Measurements from ENCODE around the gene FAM13A. TPM values are rescaled to one million over a fixed set of nuclear protein-coding genes. Genes with fewer than 3 reads are reported as not detected.

The FAM13A gene
- total and polyA plus RNA-seq, 10 of the 15 experiments (the other 5 are each of a cell fraction or from before 2014, with no cell fraction given): 0.05 to 1.8 (median 0.27) TPM; not detected in 1

DNA sequence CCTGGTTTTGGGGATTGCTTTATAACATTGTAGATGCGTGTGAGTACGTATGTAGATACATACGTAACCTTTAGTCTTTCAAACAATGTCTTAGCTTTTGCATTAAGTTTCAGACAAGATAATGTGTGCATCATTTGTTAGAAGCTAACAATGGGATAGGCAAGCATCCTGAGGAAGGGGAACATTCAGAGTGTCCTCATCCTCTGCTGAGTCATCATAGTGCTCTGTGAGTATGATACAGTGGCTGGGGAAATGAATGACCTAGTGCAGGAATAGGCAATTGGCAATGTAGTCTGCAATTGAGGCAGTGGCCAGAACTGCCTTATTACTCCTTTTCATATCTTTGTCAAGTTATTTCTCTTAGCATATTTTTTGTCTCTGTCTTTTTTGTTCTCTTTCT lies 366.6 kb downstream of the FAM13A start:
- Histone ChIP-seq H3K9me3 (replicated peaks; ENCODE audit: control insufficient read depth, insufficient read depth, low read length) (no peaks in the 10 kb centered on the region), H4K20me1 (ENCODE audit: control insufficient read depth, insufficient read depth) (no peaks in the 10 kb centered on the region), H3K4me1 (ENCODE audit: control insufficient read depth, insufficient read depth, low read length) (no peaks in the 10 kb centered on the region), H3K27ac (ENCODE audit: control insufficient read depth, insufficient read depth) (no peak overlapping the region), H3K36me3 (ENCODE audit: control insufficient read depth in 2 of 2, insufficient read depth in 2 of 2, low read length in 1 of 2) (no peaks in the 10 kb centered on the region), H2AFZ (ENCODE audit: control insufficient read depth, low read depth, low read length) (no peak overlapping the region), H3K79me2 (ENCODE audit: control insufficient read depth, insufficient read depth, low read length) (no peaks in the 10 kb centered on the region), H3K4me3 (no peak overlapping the region), H3K27me3 (replicated peaks in 1 of 2; ENCODE audit: control insufficient read depth in 2 of 2, insufficient read depth in 2 of 2, low read length in 1 of 2) (no peaks in the 10 kb centered on the region), H3K4me2 (ENCODE audit: control insufficient read depth, insufficient read depth) (no peak overlapping the region), H3K9ac (ENCODE audit: control insufficient read depth, insufficient read depth, low read length) (no peak overlapping the region)
- no peak for ATAC-seq
- POLR2A ChIA-PET: no interaction called here
- no peak for DNase-seq (ENCODE audit: low read depth, low spot score)
- in situ Hi-C loops (cut with MboI): no loop called here
- WGBS (ENCODE audit: insufficient coverage, insufficient replicate concordance, low lambda C conversion rate, missing lambda C conversion rate): 95% methylated on average over 3 of the region's 3 CpGs
- SMC1A ChIA-PET (ENCODE audit: uncharacterized antibody, unreplicated experiment): interaction anchor here (0.6 to 1.3 kb wide), 2 partner anchors 14 to 46 kb away, joined by 3 read pairs; no protein-coding TSS in a partner anchor
- FAIRE-seq: no peak
- RAD21 ChIA-PET (ENCODE audit: unreplicated experiment): no interaction called here
- CTCF ChIA-PET: interaction anchor here (0.8 to 2.6 kb wide), 3 partner anchors 17 to 498 kb away, joined by 3 to 8 read pairs (median 3); no protein-coding TSS in a partner anchor
- no TSS peak for BruUV-seq (replicated peaks)
- intact Hi-C loops (cut with micrococcal nuclease; ENCODE audit: unreplicated experiment): no loop called here
- no peak for TF ChIP-seq ZNF207 (IDR thresholded peaks at IDR 0.05; ENCODE audit: borderline replicate concordance)
- TF ChIP-seq WRNIP1 (IDR thresholded peaks at IDR 0.05; ENCODE audit: borderline replicate concordance, low read depth, low read length): no peak
- TF ChIP-seq, protein P1, sequence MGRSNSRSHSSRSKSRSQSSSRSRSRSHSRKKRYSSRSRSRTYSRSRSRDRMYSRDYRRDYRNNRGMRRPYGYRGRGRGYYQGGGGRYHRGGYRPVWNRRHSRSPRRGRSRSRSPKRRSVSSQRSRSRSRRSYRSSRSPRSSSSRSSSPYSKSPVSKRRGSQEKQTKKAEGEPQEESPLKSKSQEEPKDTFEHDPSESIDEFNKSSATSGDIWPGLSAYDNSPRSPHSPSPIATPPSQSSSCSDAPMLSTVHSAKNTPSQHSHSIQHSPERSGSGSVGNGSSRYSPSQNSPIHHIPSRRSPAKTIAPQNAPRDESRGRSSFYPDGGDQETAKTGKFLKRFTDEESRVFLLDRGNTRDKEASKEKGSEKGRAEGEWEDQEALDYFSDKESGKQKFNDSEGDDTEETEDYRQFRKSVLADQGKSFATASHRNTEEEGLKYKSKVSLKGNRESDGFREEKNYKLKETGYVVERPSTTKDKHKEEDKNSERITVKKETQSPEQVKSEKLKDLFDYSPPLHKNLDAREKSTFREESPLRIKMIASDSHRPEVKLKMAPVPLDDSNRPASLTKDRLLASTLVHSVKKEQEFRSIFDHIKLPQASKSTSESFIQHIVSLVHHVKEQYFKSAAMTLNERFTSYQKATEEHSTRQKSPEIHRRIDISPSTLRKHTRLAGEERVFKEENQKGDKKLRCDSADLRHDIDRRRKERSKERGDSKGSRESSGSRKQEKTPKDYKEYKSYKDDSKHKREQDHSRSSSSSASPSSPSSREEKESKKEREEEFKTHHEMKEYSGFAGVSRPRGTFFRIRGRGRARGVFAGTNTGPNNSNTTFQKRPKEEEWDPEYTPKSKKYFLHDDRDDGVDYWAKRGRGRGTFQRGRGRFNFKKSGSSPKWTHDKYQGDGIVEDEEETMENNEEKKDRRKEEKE (IDR thresholded peaks at IDR 0.05): no peak
- TF ChIP-seq, protein P2, sequence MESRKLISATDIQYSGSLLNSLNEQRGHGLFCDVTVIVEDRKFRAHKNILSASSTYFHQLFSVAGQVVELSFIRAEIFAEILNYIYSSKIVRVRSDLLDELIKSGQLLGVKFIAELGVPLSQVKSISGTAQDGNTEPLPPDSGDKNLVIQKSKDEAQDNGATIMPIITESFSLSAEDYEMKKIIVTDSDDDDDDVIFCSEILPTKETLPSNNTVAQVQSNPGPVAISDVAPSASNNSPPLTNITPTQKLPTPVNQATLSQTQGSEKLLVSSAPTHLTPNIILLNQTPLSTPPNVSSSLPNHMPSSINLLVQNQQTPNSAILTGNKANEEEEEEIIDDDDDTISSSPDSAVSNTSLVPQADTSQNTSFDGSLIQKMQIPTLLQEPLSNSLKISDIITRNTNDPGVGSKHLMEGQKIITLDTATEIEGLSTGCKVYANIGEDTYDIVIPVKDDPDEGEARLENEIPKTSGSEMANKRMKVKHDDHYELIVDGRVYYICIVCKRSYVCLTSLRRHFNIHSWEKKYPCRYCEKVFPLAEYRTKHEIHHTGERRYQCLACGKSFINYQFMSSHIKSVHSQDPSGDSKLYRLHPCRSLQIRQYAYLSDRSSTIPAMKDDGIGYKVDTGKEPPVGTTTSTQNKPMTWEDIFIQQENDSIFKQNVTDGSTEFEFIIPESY (IDR thresholded peaks at IDR 0.05): no peak
- no peak for TF ChIP-seq SP1 (IDR thresholded peaks at IDR 0.05; ENCODE audit: low read depth, low read length)
- TF ChIP-seq, protein P3, sequence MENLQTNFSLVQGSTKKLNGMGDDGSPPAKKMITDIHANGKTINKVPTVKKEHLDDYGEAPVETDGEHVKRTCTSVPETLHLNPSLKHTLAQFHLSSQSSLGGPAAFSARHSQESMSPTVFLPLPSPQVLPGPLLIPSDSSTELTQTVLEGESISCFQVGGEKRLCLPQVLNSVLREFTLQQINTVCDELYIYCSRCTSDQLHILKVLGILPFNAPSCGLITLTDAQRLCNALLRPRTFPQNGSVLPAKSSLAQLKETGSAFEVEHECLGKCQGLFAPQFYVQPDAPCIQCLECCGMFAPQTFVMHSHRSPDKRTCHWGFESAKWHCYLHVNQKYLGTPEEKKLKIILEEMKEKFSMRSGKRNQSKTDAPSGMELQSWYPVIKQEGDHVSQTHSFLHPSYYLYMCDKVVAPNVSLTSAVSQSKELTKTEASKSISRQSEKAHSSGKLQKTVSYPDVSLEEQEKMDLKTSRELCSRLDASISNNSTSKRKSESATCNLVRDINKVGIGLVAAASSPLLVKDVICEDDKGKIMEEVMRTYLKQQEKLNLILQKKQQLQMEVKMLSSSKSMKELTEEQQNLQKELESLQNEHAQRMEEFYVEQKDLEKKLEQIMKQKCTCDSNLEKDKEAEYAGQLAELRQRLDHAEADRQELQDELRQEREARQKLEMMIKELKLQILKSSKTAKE (IDR thresholded peaks at IDR 0.05; ENCODE audit: low read depth, poor library complexity, severe bottlenecking): no peak
- TF ChIP-seq, protein P4, sequence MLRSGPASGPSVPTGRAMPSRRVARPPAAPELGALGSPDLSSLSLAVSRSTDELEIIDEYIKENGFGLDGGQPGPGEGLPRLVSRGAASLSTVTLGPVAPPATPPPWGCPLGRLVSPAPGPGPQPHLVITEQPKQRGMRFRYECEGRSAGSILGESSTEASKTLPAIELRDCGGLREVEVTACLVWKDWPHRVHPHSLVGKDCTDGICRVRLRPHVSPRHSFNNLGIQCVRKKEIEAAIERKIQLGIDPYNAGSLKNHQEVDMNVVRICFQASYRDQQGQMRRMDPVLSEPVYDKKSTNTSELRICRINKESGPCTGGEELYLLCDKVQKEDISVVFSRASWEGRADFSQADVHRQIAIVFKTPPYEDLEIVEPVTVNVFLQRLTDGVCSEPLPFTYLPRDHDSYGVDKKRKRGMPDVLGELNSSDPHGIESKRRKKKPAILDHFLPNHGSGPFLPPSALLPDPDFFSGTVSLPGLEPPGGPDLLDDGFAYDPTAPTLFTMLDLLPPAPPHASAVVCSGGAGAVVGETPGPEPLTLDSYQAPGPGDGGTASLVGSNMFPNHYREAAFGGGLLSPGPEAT (IDR thresholded peaks at IDR 0.05; ENCODE audit: low read depth): no peak
- no peak for TF ChIP-seq CHD2 (IDR thresholded peaks at IDR 0.05; ENCODE audit: borderline replicate concordance, low read depth, low read length)
- TF ChIP-seq SMAD5 (IDR thresholded peaks at IDR 0.05; ENCODE audit: low read depth): no peak
- TF ChIP-seq RAD51 (IDR thresholded peaks at IDR 0.05): no peak
- TF ChIP-seq KAT2A (conservative IDR thresholded peaks at IDR 0.05; ENCODE audit: control insufficient read depth, low read depth, low read length): no peak
- TF ChIP-seq, protein P5, sequence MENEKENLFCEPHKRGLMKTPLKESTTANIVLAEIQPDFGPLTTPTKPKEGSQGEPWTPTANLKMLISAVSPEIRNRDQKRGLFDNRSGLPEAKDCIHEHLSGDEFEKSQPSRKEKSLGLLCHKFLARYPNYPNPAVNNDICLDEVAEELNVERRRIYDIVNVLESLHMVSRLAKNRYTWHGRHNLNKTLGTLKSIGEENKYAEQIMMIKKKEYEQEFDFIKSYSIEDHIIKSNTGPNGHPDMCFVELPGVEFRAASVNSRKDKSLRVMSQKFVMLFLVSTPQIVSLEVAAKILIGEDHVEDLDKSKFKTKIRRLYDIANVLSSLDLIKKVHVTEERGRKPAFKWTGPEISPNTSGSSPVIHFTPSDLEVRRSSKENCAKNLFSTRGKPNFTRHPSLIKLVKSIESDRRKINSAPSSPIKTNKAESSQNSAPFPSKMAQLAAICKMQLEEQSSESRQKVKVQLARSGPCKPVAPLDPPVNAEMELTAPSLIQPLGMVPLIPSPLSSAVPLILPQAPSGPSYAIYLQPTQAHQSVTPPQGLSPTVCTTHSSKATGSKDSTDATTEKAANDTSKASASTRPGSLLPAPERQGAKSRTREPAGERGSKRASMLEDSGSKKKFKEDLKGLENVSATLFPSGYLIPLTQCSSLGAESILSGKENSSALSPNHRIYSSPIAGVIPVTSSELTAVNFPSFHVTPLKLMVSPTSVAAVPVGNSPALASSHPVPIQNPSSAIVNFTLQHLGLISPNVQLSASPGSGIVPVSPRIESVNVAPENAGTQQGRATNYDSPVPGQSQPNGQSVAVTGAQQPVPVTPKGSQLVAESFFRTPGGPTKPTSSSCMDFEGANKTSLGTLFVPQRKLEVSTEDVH (IDR thresholded peaks at IDR 0.05; ENCODE audit: low read depth, partially characterized antibody): no peak

All from GM12878 (cell line).